MCF 10A (cell line): ENCODE data around the gene PACRG. TPM values are rescaled to one million over a fixed set of nuclear protein-coding genes. Genes with fewer than 3 reads are reported as not detected.

ENCODE experiments used
- BruUV-seq: library from RNA; stranded (reverse); fragments of 400-500 nt; replicated peaks from 2 replicates; lab custom pipeline; 2021; lab: Mats Ljungman, UMichigan
- CTCF ChIA-PET: fragments of 300-600 bp; sonication (Branson Sonifier 250); formaldehyde crosslinking; extraction: SDS; loops from one replicate; lab custom pipeline; 2021; ENCODE audit warnings: antibody characterized with exemption, inconsistent platforms; lab: Yijun Ruan, JAX
- POLR2A ChIA-PET: fragments of 300-600, 350-650 bp; sonication (Branson Sonifier 250); formaldehyde crosslinking; extraction: SDS; loops from one replicate; lab custom pipeline; 2020; ENCODE audit warnings: antibody characterized with exemption, inconsistent platforms; lab: Yijun Ruan, JAX
- DNase-seq: peaks from one replicate; pipeline ENCODE4 v3.0.0-alpha.2; 2018; ENCODE audit not compliant: unreplicated experiment
- H3K27ac Mint-ChIP-seq: one replicate; pipeline ENCODE4 v1.8.0; 2022; ENCODE audit warnings: mild to moderate bottlenecking, low read depth, mixed read lengths; ENCODE audit not compliant: unreplicated experiment
- H3K27me3 Mint-ChIP-seq: one replicate; pipeline ENCODE4 v1.8.0; 2022; ENCODE audit warnings: mixed read lengths; ENCODE audit not compliant: insufficient read depth, unreplicated experiment
- H3K36me3 Mint-ChIP-seq: one replicate; pipeline ENCODE4 v1.8.0; 2022; ENCODE audit warnings: mild to moderate bottlenecking, moderate library complexity, mixed read lengths; ENCODE audit not compliant: insufficient read depth, unreplicated experiment
- H3K4me1 Mint-ChIP-seq: one replicate; pipeline ENCODE4 v1.8.0; 2022; ENCODE audit warnings: mixed read lengths; ENCODE audit not compliant: insufficient read depth, unreplicated experiment
- H3K4me3 Mint-ChIP-seq: one replicate; pipeline ENCODE4 v1.8.0; 2022; ENCODE audit warnings: mild to moderate bottlenecking, moderate library complexity, mixed read lengths; ENCODE audit not compliant: unreplicated experiment
- H3K9me3 Mint-ChIP-seq: one replicate; pipeline ENCODE4 v1.8.0; 2022; ENCODE audit warnings: mixed read lengths; ENCODE audit not compliant: unreplicated experiment
- CTCF ChIP-seq: fragments of 200-600 bp; IDR thresholded peaks from one replicate; pipeline ENCODE4 v1.8.0; 2022; ENCODE audit warnings: antibody characterized with exemption, mild to moderate bottlenecking; ENCODE audit not compliant: unreplicated experiment
- intact Hi-C: fragments of 100-400 bp; cut with micrococcal nuclease; formaldehyde crosslinking; loops from 2 replicates; pipeline ENCODE4 v1.14.1; 2022
- total RNA-seq: library from RNA; stranded (reverse); gene quantifications from 2 replicates; pipeline ENCODE4 v1.2.3, GENCODE V29; 2022

PACRG gene
- total RNA-seq, 1 experiment from 2014 or later, result not detected

- ChIA-PET CTCF (no interaction called here), POLR2A (no interaction called here)
- TF ChIP-seq CTCF, result no peak
- Mint-ChIP-seq H3K4me3 (no peak overlapping the region), H3K27me3 (peaks cover 7% of the 10 kb centered on the region), H3K9me3 (peaks cover 14% of the 10 kb centered on the region), H3K36me3 (no peaks in the 10 kb centered on the region), H3K4me1 (no peaks in the 10 kb centered on the region), H3K27ac (no peak overlapping the region)
- intact Hi-C loops, result no loop called here
- DNase-seq, result no peak
- BruUV-seq, result no TSS peak
Measured at GRCh38 chr6:163255265-163255664, 527.5 kb downstream of the PACRG start.

- Mint-ChIP-seq H3K4me3 (no peak overlapping the region), H3K27ac (no peak overlapping the region), H3K4me1 (no peaks in the 10 kb centered on the region), H3K27me3 (peaks cover 10% of the 10 kb centered on the region), H3K36me3 (no peaks in the 10 kb centered on the region), H3K9me3 (peaks cover 15% of the 10 kb centered on the region)
- CTCF ChIA-PET, result interaction anchor here (0.6 kb wide), 1 partner anchor 262 kb away, joined by 3 read pairs; no protein-coding TSS in a partner anchor
- no peak for TF ChIP-seq CTCF
- DNase-seq, result no peak
- intact Hi-C loops, result no loop called here
- POLR2A ChIA-PET, result interaction anchor here (0.6 kb wide), 1 partner anchor 18 kb away, joined by 3 read pairs; no protein-coding TSS in a partner anchor
- BruUV-seq, result no TSS peak
Measured at GRCh38 chr6:163259689-163260088, 531.9 kb downstream of the PACRG start.

GRCh38 chr6:163260111-163260895, 532.5 kb downstream of the PACRG start:
- intact Hi-C loops, result no loop called here
- ChIA-PET CTCF (interaction anchor here (0.6 to 0.7 kb wide), 3 partner anchors 20 to 265 kb away, joined by 3 to 4 read pairs (median 3); no protein-coding TSS in a partner anchor), POLR2A (interaction anchor here (0.6 kb wide), 1 partner anchor 110 kb away, joined by 3 read pairs; no protein-coding TSS in a partner anchor)
- no peak for TF ChIP-seq CTCF
- BruUV-seq, result no TSS peak
- Mint-ChIP-seq H3K9me3 (peaks cover 15% of the 10 kb centered on the region), H3K4me1 (no peaks in the 10 kb centered on the region), H3K36me3 (no peaks in the 10 kb centered on the region), H3K4me3 (no peak overlapping the region), H3K27me3 (peaks cover 10% of the 10 kb centered on the region), H3K27ac (no peak overlapping the region)
- no peak for DNase-seq

GRCh38 chr6:163260911-163261310, 533.1 kb downstream of the PACRG start:
- ChIA-PET CTCF (interaction anchor here (0.6 to 0.7 kb wide), 3 partner anchors 21 to 265 kb away, joined by 3 to 4 read pairs (median 4); no protein-coding TSS in a partner anchor), POLR2A (interaction anchor here (0.6 kb wide), 1 partner anchor 109 kb away, joined by 3 read pairs; no protein-coding TSS in a partner anchor)
- peaks cover 15% of the 10 kb centered on the region for H3K9me3 Mint-ChIP-seq
- H3K4me3 Mint-ChIP-seq, result no peak overlapping the region
- BruUV-seq, result no TSS peak
- intact Hi-C loops, result no loop called here
- no peaks in the 10 kb centered on the region for H3K4me1 Mint-ChIP-seq
- H3K27ac Mint-ChIP-seq, result no peak overlapping the region
- TF ChIP-seq CTCF, result no peak
- no peaks in the 10 kb centered on the region for H3K36me3 Mint-ChIP-seq
- peaks cover 10% of the 10 kb centered on the region for H3K27me3 Mint-ChIP-seq
- DNase-seq, result no peak
